ENCODE data around the gene SOBP.
A peak's percentile ranks its signal among the peaks of the same experiment; 100 is the strongest.

The SOBP gene

DNA sequence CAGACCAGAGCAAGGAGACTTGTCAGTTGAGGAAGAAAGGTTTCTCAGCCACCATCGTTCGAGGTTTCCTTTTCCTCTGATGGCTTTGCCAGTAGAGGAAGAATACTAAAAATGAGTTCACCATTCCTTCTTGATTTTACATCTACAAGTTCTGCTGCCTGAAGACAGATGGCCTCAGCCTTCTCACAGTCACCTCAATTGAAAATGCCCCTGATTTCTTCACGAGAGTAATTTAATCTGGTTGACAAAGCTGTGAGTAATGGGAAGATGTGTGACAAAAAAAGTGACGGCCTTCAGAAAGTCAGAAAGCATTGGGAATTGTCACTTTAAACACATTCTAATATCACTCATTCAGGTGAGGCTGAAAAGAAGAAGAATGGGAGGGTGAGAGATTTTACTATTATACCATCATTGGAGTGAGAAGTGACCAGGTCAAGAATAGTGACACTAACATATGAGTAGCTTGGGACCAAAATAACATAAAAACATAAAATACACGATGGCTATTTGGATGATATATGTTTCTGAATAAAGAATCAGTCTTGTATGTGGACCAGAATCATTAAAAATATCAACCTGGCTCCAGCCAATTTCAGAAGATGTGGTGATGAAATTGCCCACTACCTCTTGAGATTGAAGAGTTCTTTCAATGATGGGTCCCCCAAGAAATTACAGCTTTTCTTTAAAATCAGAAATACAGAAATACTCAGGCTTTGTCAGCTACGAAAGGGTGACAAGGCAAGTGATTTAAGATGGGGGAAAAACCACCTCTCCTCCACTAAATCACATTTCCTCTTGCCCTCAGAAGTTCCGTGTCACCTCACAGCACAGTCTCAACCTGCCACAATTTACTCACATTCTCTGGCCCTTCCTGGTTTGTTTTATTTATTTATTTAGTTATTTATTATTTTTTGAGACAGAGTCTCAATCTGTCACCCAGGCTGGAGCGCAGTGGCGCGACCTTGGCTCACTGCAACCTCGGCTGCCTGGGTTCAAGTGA is 147.7 kb downstream of the SOBP start:
- DNase-seq (ENCODE audit: extremely low spot score) = no peak
- POLR2A ChIA-PET = no interaction called here
- CTCF ChIA-PET = interaction anchor here (1.1 kb wide), 1 partner anchor 9 kb away, joined by 5 read pairs; no protein-coding TSS in a partner anchor
- no peak for TF ChIP-seq CTCF (IDR thresholded peaks at IDR 0.05; ENCODE audit: control extremely low read depth, extremely low read depth, low read depth, missing control alignments)

- POLR2A ChIA-PET = no interaction called here
- TF ChIP-seq CTCF (IDR thresholded peaks at IDR 0.05; ENCODE audit: control extremely low read depth, extremely low read depth, low read depth, missing control alignments) = no peak
- DNase-seq (ENCODE audit: extremely low spot score) = no peak
- CTCF ChIA-PET = interaction anchor here (1.2 kb wide), 1 partner anchor 65 kb away, joined by 3 read pairs; no protein-coding TSS in a partner anchor
Observed at GRCh38 chr6:107638493-107638892, 148.6 kb downstream of the SOBP start.

GRCh38 chr6:107639511-107639910 is 149.6 kb downstream of the SOBP start:
- TF ChIP-seq CTCF (IDR thresholded peaks at IDR 0.05; ENCODE audit: control extremely low read depth, extremely low read depth, low read depth, missing control alignments) = no peak
- POLR2A ChIA-PET = no interaction called here
- no peak for DNase-seq (ENCODE audit: extremely low spot score)
- CTCF ChIA-PET = interaction anchor here (1.2 kb wide), 1 partner anchor 64 kb away, joined by 3 read pairs; no protein-coding TSS in a partner anchor

DNA sequence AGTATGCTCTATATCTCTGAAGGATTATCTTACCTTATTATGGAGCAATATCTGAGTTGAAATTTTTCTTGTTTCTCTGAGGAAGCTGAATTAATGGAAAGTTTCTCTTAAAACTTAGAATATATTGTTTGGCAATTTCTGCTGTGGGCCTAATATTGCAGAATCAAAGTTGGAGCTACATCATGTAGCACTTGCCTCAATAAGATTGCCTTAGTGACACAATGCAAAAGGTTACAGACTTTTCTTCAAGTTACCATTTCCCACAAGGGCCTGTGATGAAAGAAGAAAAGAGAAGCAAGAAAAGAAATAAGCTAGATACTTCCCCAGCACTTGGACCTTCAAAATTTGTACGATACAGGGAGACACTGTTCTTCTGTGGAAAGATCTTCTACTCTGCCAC is 151.2 kb downstream of the SOBP start:
- ChIA-PET CTCF (interaction anchor here (0.9 to 1.4 kb wide), 4 partner anchors 12 to 226 kb away, joined by 3 to 4 read pairs (median 3); no protein-coding TSS in a partner anchor), POLR2A (no interaction called here)
- no peak for DNase-seq (ENCODE audit: extremely low spot score)
- TF ChIP-seq CTCF (IDR thresholded peaks at IDR 0.05; ENCODE audit: control extremely low read depth, extremely low read depth, low read depth, missing control alignments) = no peak

DNA sequence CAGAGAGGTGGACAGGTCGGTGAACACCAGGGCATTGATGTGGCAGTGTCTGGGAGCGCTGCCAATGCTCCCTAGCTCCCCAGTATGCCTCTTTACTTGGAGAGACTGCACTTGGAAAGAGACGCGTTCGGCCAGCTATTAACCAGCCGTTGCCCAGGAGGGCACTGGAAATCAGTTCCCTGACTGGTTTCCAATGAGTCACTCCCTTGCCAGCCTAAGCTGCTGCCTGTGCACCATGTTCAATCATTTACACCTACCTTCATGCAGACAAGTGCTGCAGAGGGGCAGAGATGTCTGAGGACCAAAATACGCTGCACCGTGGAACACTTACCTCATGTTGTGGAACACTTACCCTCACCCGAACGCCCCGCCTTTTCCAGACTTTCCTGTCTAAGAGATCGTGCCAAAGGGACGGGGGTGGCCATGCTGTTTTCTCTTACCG is 151.6 kb downstream of the SOBP start:
- no peak for TF ChIP-seq CTCF (IDR thresholded peaks at IDR 0.05; ENCODE audit: control extremely low read depth, extremely low read depth, low read depth, missing control alignments)
- POLR2A ChIA-PET = no interaction called here
- CTCF ChIA-PET = interaction anchor here (0.9 to 1.4 kb wide), 4 partner anchors 12 to 226 kb away, joined by 3 to 4 read pairs (median 3); no protein-coding TSS in a partner anchor
- no peak for DNase-seq (ENCODE audit: extremely low spot score)

DNA sequence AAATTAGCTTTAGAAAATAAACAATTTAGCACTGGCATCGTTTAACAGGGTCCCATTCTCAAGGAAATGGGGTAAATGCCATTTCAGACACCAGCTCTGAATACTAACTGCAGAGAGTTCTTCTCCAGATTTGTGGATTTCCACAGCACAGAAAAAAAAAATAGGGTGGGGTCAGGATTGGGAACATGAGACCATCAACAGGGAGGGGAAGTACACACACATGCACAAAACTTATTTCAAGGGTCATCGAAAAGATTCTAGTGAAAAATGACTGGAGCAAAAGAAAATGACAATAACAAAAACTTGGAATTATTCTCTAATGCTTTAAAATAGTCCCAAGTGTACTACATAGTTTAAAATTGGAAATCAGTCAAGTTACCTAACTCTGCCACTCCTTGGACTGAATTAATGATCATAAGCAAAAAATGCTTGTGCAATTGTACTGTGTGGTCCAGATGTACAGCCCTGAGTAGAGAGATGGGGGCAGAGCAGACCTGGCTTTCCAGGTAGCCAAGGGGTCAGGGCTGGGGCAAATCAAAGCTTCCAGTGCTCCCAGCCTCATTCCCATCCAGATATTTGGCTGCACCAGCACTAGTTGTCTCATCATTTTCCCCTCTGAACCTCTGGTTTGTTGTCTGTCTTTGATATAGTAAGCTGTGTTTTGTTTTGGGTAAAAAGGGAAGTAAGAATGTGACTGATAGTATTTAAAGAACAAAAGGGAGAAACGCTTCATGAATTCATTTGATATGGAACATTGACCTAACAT is 152.4 kb downstream of the SOBP start:
- DNase-seq (ENCODE audit: extremely low spot score) = peak; percentile 43
- ChIA-PET CTCF (interaction anchor here (0.9 to 2.7 kb wide), 11 partner anchors 9 to 1798 kb away, joined by 3 to 9 read pairs (median 4); partner anchors contain the start of genes PPIL6 and SMPD2), POLR2A (no interaction called here)
- no peak for TF ChIP-seq CTCF (IDR thresholded peaks at IDR 0.05; ENCODE audit: control extremely low read depth, extremely low read depth, low read depth, missing control alignments)

All from GM10248 (cell line).